GM12892 (cell line): ENCODE data around the gene DEK.

ENCODE experiments used
- POLR2A ChIP-seq: IDR thresholded peaks from 2 replicates; pipeline ENCODE4 v1.6.1; 2011; ENCODE audit warnings: low read depth, low read length, control low read depth
- POLR2AphosphoS5 ChIP-seq: IDR thresholded peaks from 2 replicates; pipeline ENCODE4 v1.6.1; 2011; ENCODE audit warnings: low read depth, low read length, control low read depth
- TAF1 ChIP-seq: IDR thresholded peaks from 2 replicates; pipeline ENCODE4 v1.6.1; 2011; ENCODE audit warnings: low read depth, mild to moderate bottlenecking, control low read depth, low read length, borderline replicate concordance

- TF ChIP-seq POLR2A (no peak), TAF1 (no peak), POLR2AphosphoS5 (no peak)
Measured at GRCh38 chr6:18266523-18266912, 2.2 kb upstream of the DEK start.
